Activated T-cell treated with anti-CD3 and anti-CD28 coated beads for 24 hours (primary cell): ENCODE data around the gene LPCAT3.
A peak's percentile ranks its signal among the peaks of the same experiment; 100 is the strongest.
"Not testable (repeated sequence)": the region's sequence is repeated elsewhere in the genome, so short reads cannot be mapped to it uniquely, and the experiment has no call there.

ENCODE experiments used
- DNase-seq: peaks from one replicate; pipeline ENCODE4 v3.0.0-alpha.2; 2020; ENCODE audit warnings: low read depth

Gene LPCAT3

GRCh38 chr12:7018350-7019042 is at the start of gene LPCAT3:
TSS of gene LPCAT3 (minus strand) at chr12:7018476. CDS start at chr12:7018424, 52 bp downstream.
- DNase-seq, result peak; percentile 94

- DNase-seq, result no peak
Measured at GRCh38 chr12:7067096-7067495, 48.8 kb upstream of the LPCAT3 start.

DNA sequence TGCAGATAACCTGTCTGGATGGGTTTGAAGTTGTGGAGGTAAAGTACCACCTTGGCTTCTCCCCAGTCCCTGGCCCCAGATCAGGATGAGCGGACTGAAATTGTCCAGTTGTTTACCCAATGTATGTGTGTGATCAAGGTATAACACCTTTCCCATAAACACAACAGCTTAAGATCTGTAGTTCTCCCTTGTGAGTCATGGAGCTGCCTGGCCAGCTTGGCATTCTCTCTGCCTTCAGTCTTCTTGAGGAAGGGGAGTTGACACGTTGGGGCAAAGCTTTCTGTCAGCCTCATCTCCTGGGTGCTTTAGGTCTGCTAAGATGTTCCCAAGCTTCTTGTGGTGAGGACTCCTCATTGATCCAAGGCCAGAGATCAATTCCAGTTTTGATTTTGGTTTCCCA is 48.3 kb upstream of the LPCAT3 start:
- DNase-seq, result no peak

GRCh38 chr12:7065073-7065623 is 46.9 kb upstream of the LPCAT3 start:
- no peak for DNase-seq

DNA sequence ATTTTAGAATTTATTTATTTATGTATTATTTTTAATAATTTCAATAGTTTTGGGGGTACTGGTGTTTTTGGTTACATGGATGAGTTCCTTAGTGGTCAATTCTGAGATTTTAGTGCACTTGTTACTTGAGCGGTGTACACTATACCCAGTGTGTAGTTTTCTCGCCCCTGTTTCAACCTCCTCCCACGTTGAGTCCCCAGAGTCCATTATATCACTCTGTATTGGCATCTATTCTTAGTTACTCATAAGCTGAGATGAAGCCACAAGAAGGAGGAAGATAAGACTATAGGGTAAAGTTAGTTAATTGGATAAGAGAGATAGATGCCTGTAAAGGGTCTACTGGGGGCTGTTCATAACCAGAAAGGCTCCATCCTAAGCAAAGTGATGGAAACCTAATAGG is 46.2 kb upstream of the LPCAT3 start:
- DNase-seq, result no peak

GRCh38 chr12:7061596-7061995 is 43.3 kb upstream of the LPCAT3 start:
- no peak for DNase-seq

DNA sequence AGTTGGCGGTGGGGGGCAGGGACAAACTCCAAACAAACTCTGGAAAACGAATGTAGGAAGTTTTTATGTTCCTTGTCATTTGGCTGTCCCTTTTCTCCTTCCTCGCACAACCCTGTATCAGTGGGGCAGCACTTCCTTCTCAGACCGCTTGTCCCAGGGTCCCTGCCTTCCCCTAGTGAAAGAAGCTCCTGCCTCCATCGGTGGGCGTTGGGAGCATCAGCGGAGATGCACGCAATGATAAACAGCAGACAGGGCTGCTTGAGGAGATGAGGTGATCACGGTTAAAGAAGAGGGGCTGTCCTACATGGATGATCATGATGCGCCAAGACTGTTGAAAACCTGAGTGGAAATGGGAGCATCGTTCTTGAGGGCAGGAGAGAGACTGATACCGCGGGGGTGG is 42.9 kb upstream of the LPCAT3 start:
- no peak for DNase-seq

DNA sequence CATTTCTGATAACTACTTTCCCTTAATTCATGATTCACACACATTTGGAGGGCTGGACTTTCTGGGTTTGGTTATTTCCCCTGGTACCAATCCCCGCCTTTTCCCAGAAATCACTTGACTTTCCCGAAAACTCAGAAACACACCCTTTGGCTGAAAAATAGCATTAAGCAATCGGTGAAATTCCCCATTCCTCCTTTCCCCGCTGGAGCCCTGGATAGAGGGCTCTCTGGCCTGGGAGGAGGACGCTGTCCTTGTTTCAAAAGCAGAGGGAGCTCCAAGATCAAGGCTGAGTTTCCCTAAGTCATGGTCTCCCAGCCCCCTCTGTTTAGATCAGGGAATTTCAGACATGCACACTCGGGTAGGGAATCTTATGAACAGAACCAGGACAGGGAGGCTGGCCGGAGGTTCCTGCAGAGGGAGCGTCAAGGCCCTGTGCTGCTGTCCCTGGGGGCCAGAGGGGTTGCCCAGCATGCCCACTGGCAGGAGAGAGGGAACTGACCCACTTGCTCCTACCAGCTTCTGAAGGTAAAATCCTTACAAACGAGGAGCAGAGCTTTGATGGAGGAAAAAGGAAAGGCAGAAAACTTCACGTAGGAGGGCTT is 42.2 kb upstream of the LPCAT3 start, which contains the start of gene C1S:
TSS of gene C1S (plus strand) at position 366 of the 602 bp plus-strand sequence. CDS start 1,195 bp downstream, outside the sequence.
- DNase-seq, result no peak

DNA sequence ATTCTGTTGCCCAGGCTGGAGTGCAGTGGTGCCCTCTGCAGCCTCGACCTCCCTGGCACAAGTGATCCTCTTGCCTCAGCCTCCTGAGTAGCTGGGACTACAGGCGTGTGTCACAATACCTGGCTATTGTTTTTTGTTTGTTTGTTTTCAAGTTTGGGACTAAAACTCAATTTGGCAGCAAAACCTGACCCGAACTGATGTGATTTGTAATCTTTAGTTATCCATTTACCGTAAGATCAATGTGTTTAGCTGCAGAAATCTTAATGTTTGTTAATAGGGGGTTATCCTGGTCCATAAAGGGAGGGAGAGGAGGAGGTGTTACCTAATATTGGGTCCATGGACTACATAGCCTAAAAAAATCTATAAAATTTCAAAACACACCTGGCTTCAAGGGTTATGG is 41.5 kb upstream of the LPCAT3 start:
- no peak for DNase-seq

DNA sequence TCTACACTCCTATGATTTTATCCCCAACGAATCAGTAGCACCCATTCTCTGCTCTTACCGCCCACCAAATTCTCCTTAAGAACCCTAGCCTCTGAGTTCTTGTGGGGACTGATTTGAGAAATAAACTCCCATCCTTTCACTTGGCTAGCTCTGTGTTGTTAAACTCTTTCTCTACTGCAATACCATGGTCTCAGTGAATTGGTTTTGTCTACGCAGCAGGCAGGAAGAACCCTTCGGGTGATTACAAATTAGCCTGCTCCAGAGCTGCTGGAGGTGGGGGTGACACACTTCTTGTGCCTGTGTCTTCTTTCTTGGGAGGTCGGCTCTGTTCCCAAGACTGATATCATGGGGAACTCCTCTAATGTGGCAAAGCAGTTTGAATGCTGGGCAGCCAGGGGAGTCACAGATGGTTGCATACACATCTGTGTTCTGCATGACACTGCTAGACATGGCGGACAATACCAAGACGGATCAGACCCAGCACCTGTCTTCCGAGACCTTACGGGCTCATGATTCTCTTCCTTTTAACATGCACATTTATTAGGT is 40.6 kb upstream of the LPCAT3 start:
- no peak for DNase-seq

DNA sequence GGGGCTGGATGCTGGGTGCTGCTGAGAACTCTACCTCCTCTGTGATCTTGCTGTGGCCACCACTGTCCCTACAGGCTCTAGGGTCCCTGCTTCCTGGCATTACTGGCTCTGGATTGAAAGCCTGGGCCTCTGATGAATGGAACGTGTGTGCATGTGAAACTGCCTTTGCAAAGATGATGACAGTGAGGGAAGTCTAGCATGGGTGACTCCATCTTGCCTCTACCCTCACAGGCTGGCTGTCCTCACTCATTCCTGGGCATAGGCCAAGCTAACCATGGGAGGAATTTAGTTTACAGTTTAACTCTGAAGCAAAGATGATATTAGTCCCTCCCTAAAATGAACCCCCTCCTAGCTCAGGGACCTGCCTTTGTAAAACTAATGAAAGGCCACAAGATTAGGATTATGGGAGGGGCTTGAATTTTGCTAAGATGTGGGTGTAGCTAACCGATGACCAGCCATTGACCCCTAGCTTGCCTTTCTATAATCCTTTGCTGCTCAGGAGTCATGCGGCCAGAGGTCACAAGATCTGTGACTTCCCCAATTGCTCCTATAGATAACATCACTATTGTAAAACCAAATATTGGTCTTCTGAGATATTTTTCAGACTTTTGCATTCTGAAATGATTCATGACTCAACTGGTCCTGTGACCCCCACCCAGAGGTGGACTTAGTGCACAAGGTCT is 40.0 kb upstream of the LPCAT3 start:
- no peak for DNase-seq

- not testable (repeated sequence) for DNase-seq
Measured at GRCh38 chr12:7055736-7056135, 37.5 kb upstream of the LPCAT3 start.

DNA sequence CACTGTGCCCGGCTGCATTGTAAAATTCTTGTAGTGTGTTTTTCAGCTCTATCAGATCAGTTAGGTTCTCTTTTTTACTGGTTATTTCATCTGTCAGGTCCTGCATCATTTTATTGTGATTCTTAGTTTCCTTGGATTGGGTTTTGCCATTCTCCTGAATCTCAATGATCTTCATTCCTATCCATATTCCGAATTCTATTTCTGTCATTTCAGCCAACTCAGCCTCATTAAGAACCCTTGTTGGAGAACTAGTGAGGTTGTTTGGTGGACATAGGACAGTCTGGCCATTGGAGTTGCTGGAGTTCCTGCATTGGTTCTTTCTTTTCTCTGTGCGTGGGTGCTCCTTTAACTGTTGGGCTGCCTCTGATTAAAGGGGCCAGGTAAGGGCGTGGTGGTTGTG is 36.6 kb upstream of the LPCAT3 start:
- no peak for DNase-seq

DNA sequence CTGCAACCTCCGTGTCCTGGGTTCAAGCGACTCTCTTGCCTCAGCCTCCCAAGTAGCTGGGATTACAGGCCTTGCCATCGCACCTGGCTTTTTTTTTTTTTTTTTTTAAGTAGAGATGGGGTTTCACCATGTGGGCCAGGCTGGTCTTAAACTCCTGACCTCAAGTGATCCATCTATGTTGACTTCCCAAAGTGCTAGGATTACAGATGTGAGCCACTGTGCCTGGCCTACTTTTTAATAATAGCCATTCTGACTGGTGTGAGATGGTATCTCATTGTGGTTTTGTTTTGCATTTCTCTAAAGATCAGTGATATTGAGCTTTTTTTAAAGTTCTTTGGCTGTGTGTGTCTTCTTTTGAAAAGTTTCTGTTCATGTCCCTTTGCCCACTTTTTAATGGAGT is 31.7 kb upstream of the LPCAT3 start:
- DNase-seq, result not testable (repeated sequence)

GRCh38 chr12:7049445-7049951 is 31.2 kb upstream of the LPCAT3 start:
- not testable (repeated sequence) for DNase-seq

- no peak for DNase-seq
Measured at GRCh38 chr12:7047306-7047705, 29.0 kb upstream of the LPCAT3 start.

GRCh38 chr12:7046383-7047105 is 28.3 kb upstream of the LPCAT3 start:
- no peak for DNase-seq

GRCh38 chr12:7045913-7046312 is 27.6 kb upstream of the LPCAT3 start:
- no peak for DNase-seq

GRCh38 chr12:7042842-7043241 is 24.6 kb upstream of the LPCAT3 start:
- no peak for DNase-seq

- DNase-seq, result no peak
Measured at GRCh38 chr12:7039403-7039802, 21.1 kb upstream of the LPCAT3 start.

GRCh38 chr12:7038591-7038990 is 20.3 kb upstream of the LPCAT3 start:
- no peak for DNase-seq

DNA sequence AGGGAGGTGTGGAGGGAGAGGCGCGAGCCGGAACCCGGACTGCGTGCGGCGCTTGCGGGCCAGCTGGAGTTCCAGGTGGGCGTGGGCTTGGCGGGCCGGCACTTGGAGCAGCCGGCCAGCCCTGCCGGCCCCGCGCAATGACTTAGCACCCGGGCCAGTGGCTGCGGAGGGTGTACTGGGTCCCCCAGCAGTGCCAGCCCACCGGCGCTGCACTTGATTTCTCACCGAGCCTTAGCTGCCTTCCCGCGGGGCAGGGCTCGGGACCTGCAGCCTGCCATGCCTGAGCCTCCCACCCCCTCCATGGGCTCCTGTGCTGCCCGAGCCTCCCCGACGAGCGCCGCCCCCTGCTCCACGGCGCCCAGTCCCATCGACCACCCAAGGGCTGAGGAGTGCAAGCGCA is 19.1 kb upstream of the LPCAT3 start:
- DNase-seq, result not testable (repeated sequence)
